ENCODE measurements around the gene SCNN1G. TPM values are rescaled to one million over a fixed set of nuclear protein-coding genes. Genes with fewer than 3 reads are reported as not detected.

SCNN1G gene
- total and polyA plus RNA-seq, 9 of the 15 experiments (the other 6 are each of a cell fraction or from before 2014, with no cell fraction given): not detected

- Histone ChIP-seq H3K4me2 (ENCODE audit: insufficient read depth, low read length) (no peak overlapping the region), H3K9me1 (ENCODE audit: control insufficient read depth, insufficient read depth, low read length) (no peaks in the 10 kb centered on the region), H3K27ac (ENCODE audit: extremely low read depth, low read depth, low read length) (no peak overlapping the region), H3K79me2 (ENCODE audit: control insufficient read depth, insufficient read depth, low read length) (no peaks in the 10 kb centered on the region), H3K36me3 (ENCODE audit: control insufficient read depth, insufficient read depth, low read length) (no peaks in the 10 kb centered on the region), H2AFZ (ENCODE audit: low read depth, low read length) (no peak overlapping the region), H3K9me3 (replicated peaks; ENCODE audit: control insufficient read depth, insufficient read depth, low read depth, low read length) (peaks cover 4% of the 10 kb centered on the region; the same call in 1 of the 2 replicates), H3K9ac (ENCODE audit: insufficient read depth in 1 of 2, low read depth in 2 of 2, low read length in 2 of 2) (no peak overlapping the region), H4K20me1 (replicated peaks; ENCODE audit: control insufficient read depth, insufficient read depth, low read length) (no peaks in the 10 kb centered on the region), H3K4me3 (no peak overlapping the region), H3K27me3 (ENCODE audit: control insufficient read depth in 2 of 2, insufficient read depth in 2 of 2, low read length in 2 of 2) (peaks cover 5 to 26% of the 10 kb centered on the region in 2 experiments; a peak in 4 of 5 replicates), H3K4me1 (replicated peaks in 1 of 2; ENCODE audit: control insufficient read depth in 2 of 2, insufficient read depth in 2 of 2, low read length in 2 of 2) (no peaks in the 10 kb centered on the region)
- POLR2A ChIA-PET: interaction anchor here (1.2 kb wide), 1 partner anchor 9 kb away, joined by 4 read pairs; no protein-coding TSS in a partner anchor
- WGBS (ENCODE audit: insufficient coverage, low coverage, missing lambda C conversion rate): 0% methylated on average over 1 of the region's 1 CpG
- DNase-seq (ENCODE audit: extremely low read depth in 1 of 4, low spot score in 3 of 4) (no peak), FAIRE-seq (no peak), ATAC-seq (no peak)
- BruUV-seq (replicated peaks): no TSS peak
- in situ Hi-C loops (cut with MboI) (no loop called here), intact Hi-C loops (cut with micrococcal nuclease) (no loop called here)
- CTCF ChIA-PET (ENCODE audit: low intra/inter-chr PET ratio): no interaction called here
- peak; percentile 62; the same call in 1 of the 2 replicates for TF ChIP-seq SPI1 (IDR thresholded peaks at IDR 0.05; ENCODE audit: borderline replicate concordance, low read depth, low read length)
- TF ChIP-seq CEBPG (CRISPR knock-in tag; IDR thresholded peaks at IDR 0.05): no peak
- TF ChIP-seq CEBPG (tag; conservative IDR thresholded peaks at IDR 0.05 in 1 of 2, IDR thresholded peaks at IDR 0.05 in 1 of 2): no peak
- no peak for TF ChIP-seq GMEB1 (CRISPR knock-in tag; IDR thresholded peaks at IDR 0.05)
- no peak for TF ChIP-seq KLF13 (tag; IDR thresholded peaks at IDR 0.05; ENCODE audit: borderline replicate concordance, low read depth)
- TF ChIP-seq SMARCE1 (IDR thresholded peaks at IDR 0.05): no peak
These were observed 25.5 kb upstream of the SCNN1G start for GRCh38 chr16:23156946-23157460.
